ENCODE measurements around the gene ST6GALNAC5.

GRCh38 chr1:77027847-77028246, 160.6 kb downstream of the ST6GALNAC5 start:
- TF ChIP-seq CTCF (IDR thresholded peaks at IDR 0.05; ENCODE audit: insufficient read depth, low read length, poor library complexity, severe bottlenecking) (no peak), EZH2phosphoT487 (conservative IDR thresholded peaks at IDR 0.05; ENCODE audit: low read length) (no peak)

Data from SU-DHL-6 (cell line).